GM18909 (cell line): ENCODE measurements around the gene CCDC6.
"Not testable (repeated sequence)": the region's sequence is repeated elsewhere in the genome, so short reads cannot be mapped to it uniquely, and the experiment has no call there.

Source experiments
- ATAC-seq: cut with Tn5 transposase; IDR thresholded peaks from one replicate; pipeline ENCODE4 v1.9.1; 2021; ENCODE audit warnings: mild to moderate bottlenecking; ENCODE audit not compliant: unreplicated experiment, poor library complexity

CCDC6 gene

DNA sequence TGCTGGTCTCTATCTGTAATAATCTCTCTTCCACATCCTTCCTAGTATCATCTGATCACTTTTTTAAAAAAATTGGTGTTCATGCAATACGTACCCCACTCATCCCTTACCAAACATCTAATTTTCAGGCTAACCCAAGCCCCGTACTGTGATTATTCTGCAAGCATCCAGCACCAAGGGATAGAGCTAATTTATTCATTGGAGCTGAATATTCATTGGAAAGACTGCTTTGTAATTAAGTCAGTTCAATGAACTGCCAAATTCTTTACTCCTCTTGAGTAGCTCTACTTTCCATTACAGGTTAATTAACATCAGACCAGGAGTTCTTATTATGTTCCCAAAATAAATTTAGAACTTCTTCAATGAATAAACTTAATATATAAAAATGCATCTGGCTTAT, 86.7 kb downstream of the CCDC6 start:
- no peak for ATAC-seq

- no peak for ATAC-seq
Measured at GRCh38 chr10:59819265-59819664, 87.1 kb downstream of the CCDC6 start.

DNA sequence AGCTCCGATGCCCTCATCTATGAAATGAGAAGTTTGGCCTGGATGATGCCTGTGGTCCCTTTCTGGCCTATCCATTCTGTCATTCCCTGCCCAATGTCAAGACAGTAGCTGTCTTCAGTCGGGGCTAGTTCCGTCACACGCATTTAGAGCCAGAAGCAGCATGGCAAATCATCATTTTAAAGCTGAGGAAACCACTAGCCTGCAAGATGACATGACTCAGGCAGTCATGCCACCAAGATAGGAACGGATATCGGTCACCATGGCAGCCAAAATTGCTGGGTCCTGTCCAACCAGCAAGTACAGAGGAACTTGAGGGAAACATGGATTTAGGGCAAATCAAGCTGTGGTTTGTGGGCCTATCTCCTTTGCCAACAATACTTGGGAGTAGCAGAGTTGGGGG, 88.6 kb downstream of the CCDC6 start:
- ATAC-seq, result no peak

DNA sequence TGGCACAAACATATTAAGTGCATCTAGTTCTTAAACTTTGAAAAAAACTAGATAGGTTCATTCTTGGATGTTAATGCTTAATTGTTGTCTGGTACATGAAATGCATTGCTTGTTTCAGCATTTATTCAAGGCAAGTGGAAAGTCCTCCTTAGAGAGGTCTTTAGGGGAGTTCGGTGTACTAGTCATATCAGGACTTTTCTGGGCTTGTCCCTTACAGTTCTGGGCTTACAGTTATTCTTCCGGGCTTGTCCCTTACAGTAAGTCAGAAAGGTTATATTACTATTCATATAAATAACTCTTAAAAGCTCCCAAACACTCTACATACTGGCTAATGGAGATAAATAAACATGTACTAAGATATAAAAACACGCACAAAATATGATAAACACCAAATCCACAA, 91.5 kb downstream of the CCDC6 start:
- no peak for ATAC-seq

DNA sequence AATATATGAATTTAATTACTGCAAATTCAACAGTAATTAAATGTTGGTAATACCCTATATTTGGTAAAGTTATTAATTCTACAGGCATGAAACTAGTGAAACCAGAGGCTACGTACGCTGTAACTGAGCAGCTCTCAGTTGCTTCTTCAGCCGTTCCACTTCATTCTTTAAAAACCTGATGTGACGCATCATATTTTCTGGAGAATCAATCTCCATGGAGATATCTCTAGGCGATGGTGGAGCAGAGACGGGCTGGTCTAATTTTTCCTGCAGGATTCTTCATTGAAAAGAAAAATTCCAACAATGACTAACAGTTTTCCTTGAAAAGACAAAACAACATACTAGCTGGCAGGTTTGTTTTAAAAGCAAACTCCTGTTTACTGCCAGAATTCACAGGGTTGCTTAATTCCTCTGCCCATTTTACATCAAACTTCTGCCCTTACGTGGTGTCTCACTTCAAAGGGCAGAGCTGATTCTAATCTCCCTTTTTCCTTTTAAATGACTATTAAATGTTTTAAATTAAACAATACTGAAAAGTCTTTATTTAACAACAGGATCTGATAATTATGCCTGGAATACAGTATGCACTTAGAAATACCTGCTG, 93.7 kb downstream of the CCDC6 start:
- no peak for ATAC-seq

DNA sequence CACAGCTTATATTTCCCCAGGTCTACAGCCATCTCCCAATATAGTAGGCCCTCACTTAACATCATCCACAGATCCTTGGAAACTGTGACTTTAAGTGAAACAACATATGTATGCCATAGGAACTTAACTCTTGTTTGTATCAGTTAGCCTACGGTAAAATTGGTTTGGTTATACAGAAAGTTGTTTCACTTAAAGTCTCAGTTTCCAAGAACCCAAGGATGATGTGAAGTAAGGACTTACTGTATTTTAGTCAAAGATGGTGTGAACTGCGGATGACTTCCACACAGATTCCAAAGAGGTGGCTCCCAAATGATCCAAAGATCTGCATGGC, 96.7 kb downstream of the CCDC6 start:
- no peak for ATAC-seq

DNA sequence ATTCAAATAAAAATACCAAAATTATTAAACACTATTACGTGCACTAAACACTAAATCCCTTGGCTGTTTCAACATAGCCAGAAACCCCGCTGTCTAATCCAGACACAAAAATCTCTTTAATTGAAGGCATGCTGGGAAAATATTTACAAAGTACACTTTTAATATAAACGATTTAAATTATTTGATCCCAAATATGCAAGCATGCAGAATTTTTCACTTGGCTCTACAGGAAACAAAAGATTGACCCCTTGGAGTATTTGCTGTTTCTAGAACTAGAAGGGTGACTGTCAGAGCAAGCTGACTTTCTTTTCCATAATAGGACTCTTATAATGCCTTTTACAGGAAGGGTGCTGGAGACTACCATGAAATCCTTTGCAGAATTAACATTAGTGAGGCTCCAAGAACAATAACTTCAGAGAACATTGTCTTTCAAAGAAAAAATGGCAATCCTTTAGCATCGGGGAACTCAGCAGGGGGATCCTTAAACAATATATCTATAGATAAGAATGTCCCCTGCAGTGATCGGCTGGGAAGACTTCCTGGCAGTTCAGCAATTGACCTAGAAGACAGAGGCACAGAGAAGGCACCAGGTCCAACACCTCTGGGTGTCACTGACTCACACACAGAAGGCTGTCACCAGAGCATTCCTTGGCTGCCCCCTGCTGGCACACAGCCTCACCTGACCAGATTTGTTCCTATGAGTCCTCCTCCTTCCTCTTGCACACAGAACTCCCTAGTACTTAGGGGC, 97.3 kb downstream of the CCDC6 start:
- ATAC-seq, result peak; percentile 95

GRCh38 chr10:59807629-59808620, 98.4 kb downstream of the CCDC6 start:
- ATAC-seq, result no peak

GRCh38 chr10:59805014-59805413, 101.3 kb downstream of the CCDC6 start:
- ATAC-seq, result no peak

DNA sequence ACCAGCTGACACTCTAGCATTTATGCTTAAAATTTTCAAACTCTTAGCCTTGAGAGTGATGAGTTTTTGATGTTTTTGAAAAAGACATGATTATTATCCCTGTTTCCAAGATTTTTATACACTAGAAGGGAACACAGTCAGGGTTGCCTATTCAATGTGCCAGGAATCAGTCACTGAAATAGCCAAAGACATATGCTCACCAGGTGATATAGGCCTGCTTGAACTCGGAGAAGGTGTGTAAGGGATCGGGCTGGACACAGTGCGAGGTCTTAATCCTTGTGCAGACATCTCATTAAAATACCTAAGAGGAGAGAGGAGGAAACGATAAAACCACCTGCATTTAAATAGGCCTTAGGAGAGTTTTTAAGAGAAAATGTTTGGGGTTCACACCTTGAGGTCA, 102.1 kb downstream of the CCDC6 start:
- ATAC-seq, result no peak

DNA sequence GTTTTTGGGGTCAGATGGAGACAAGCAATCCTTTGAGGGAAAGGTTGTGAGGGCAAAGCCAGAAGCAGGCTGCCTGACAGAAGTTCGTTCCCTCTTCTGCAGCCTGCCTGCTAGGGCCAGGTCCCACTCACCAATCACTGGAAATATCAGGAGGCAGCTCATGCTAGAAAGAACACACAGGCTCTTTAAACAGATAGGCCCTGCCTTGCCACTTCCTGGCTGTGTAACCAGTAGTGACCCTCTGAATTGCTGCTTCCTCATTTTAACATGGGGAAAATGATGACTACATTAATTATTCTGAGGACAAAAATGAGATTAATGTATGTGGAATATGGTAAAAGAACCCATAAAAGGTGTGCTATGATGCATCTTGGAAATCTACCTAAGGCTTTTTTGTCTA, 102.6 kb downstream of the CCDC6 start:
- no peak for ATAC-seq

GRCh38 chr10:59801171-59801570, 105.2 kb downstream of the CCDC6 start:
- ATAC-seq, result no peak

- no peak for ATAC-seq
Measured at GRCh38 chr10:59799421-59799820, 106.9 kb downstream of the CCDC6 start.

- ATAC-seq, result no peak
Measured at GRCh38 chr10:59793919-59794318, 112.4 kb downstream of the CCDC6 start.

DNA sequence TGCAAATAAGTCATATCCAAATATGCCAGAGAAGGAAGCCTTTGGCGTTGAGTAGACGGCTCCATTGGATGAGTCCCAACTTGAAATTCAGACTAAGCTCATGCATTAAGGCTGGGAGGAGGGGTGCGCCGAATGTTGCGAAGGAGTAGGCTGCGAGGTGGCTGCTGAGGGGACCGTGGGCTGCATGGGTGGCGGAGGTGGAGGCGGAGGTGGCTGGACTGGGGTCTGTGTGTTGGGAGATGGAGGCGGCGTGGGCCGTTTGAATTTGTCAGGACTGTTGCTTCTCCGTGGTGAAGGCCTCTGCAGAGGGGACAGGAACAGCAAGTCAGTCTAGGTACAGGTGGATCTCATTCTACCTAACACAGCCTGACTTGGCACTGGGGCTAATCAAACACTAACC, 113.5 kb downstream of the CCDC6 start:
- ATAC-seq, result no peak

DNA sequence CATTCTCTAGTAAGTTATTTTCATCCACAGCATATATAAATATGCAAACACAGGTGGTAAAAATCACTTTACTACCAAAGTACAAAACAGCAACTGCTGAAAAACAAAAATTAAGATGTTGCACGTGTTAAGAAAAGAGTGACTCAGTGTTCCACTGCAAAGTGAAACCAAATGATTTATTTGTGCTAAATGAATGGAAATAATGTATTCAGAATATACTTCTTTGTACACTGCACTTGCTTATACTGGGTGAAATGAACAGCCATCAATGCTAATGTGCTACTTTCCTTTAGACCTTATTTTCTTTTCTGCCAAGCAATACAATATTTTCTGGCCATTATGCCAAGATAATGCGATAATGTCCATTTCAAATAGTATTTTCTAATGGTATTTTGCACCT, 114.8 kb downstream of the CCDC6 start:
- ATAC-seq, result no peak

GRCh38 chr10:59790080-59790479, 116.3 kb downstream of the CCDC6 start:
- ATAC-seq, result not testable (repeated sequence)

DNA sequence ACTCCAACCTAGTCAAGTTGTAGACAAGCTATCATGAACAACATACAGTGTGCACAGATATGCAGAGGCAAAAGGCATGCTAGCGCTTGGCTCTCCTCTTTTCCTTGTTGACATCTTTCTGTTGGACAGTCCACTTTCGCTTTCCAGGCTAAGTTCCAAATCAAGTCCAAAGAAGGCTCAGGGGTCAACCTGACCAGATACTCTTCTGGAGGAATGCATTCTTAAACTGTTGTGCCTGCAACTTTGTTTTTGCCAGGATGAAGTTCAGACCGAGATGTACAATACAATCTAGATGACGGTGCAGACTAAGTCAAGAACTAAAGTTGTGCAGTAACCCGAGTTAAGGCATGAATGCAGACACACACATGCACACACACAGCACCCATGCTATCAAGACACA, 117.4 kb downstream of the CCDC6 start:
- ATAC-seq, result not testable (repeated sequence)

DNA sequence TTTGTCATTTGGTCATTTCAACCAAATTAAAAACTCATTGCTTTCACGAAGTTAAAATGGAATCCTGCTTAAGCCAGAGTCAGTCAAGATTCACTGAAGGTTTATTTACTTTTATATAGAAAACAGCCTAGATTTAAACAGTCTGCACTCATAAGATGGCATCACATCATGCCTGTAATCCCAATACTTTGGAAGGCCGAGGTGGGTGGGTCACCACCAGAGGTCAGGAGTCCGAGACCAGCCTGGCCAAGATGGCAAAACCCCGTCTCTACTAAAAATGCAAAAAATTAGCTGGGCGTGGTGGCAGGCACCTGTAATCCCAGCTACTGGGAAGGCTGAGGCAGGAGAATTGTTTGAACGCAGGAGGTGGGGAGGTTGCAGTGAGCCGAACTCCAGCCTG, 119.3 kb downstream of the CCDC6 start:
- not testable (repeated sequence) for ATAC-seq

GRCh38 chr10:59785476-59785875, 120.9 kb downstream of the CCDC6 start:
- not testable (repeated sequence) for ATAC-seq

DNA sequence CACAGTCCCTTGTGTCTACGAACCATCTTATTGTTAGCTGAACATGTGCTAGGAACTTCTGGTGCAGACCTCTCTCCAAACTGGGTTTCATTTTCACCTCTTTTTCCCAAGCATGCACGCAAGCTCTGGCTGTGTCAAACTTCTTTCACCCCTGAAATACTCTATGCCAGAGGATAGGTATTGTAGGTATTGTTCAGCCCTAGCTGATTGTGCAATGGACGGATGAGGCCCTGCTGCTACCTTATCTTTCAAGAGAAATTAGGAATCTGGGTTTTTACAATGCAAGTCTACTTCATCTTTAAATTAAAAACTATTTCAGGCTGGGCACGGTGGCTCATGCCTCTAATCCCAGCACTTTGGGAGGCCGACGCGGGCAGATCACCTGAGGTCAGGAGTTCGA, 124.8 kb downstream of the CCDC6 start:
- no peak for ATAC-seq
